ENCODE results near the gene MMP11.

The MMP11 gene

GRCh38 chr22:23801238-23801821, 28.7 kb downstream of the MMP11 start:
- TF ChIP-seq POLR2A (IDR thresholded peaks at IDR 0.05; ENCODE audit: extremely low read depth, insufficient read length) = no peak
- TF ChIP-seq CTCF (IDR thresholded peaks at IDR 0.05; ENCODE audit: low read depth, low read length) = no peak
- no peak for TF ChIP-seq MYC (IDR thresholded peaks at IDR 0.05; ENCODE audit: low read depth, low read length)
- no peak for TF ChIP-seq MAX (IDR thresholded peaks at IDR 0.05; ENCODE audit: low read depth, low read length)
- no peak for DNase-seq (ENCODE audit: low read depth)
- H3K4me3 ChIP-seq (ENCODE audit: low read depth, low read length) = no peak overlapping the region

GRCh38 chr22:23801886-23802377, 29.3 kb downstream of the MMP11 start:
- H3K4me3 ChIP-seq (ENCODE audit: low read depth, low read length) = no peak overlapping the region
- no peak for TF ChIP-seq POLR2A (IDR thresholded peaks at IDR 0.05; ENCODE audit: extremely low read depth, insufficient read length)
- no peak for TF ChIP-seq MYC (IDR thresholded peaks at IDR 0.05; ENCODE audit: low read depth, low read length)
- TF ChIP-seq MAX (IDR thresholded peaks at IDR 0.05; ENCODE audit: low read depth, low read length) = no peak
- no peak for TF ChIP-seq CTCF (IDR thresholded peaks at IDR 0.05; ENCODE audit: low read depth, low read length)
- DNase-seq (ENCODE audit: low read depth) = no peak

GRCh38 chr22:23803001-23803819, 30.6 kb downstream of the MMP11 start:
- DNase-seq (ENCODE audit: low read depth) = no peak
- no peak for TF ChIP-seq POLR2A (IDR thresholded peaks at IDR 0.05; ENCODE audit: extremely low read depth, insufficient read length)
- no peak for TF ChIP-seq MAX (IDR thresholded peaks at IDR 0.05; ENCODE audit: low read depth, low read length)
- TF ChIP-seq MYC (IDR thresholded peaks at IDR 0.05; ENCODE audit: low read depth, low read length) = no peak
- no peak for TF ChIP-seq CTCF (IDR thresholded peaks at IDR 0.05; ENCODE audit: low read depth, low read length)
- no peak overlapping the region for H3K4me3 ChIP-seq (ENCODE audit: low read depth, low read length)

- no peak overlapping the region for H3K4me3 ChIP-seq (ENCODE audit: low read depth, low read length)
These were observed 32.2 kb downstream of the MMP11 start for GRCh38 chr22:23804781-23805291.

More at GRCh38 chr22:23804781-23805291, 32.2 kb downstream of the MMP11 start:
- TF ChIP-seq MYC (IDR thresholded peaks at IDR 0.05; ENCODE audit: low read depth, low read length) (no peak), POLR2A (IDR thresholded peaks at IDR 0.05; ENCODE audit: extremely low read depth, insufficient read length) (no peak), MAX (IDR thresholded peaks at IDR 0.05; ENCODE audit: low read depth, low read length) (no peak), CTCF (IDR thresholded peaks at IDR 0.05; ENCODE audit: low read depth, low read length) (no peak)
- DNase-seq (ENCODE audit: low read depth) = no peak
